Stimulated activated CD4-positive, alpha-beta T cell treated with anti-CD3 and anti-CD28 coated beads, Interleukin-4, amount 100 ng/mL, for 24 hours (primary cell): ENCODE data around the gene RNF20.

Source experiments
- DNase-seq: peaks from one replicate; pipeline ENCODE4 v3.0.0-alpha.2; 2020

RNF20 gene

DNA sequence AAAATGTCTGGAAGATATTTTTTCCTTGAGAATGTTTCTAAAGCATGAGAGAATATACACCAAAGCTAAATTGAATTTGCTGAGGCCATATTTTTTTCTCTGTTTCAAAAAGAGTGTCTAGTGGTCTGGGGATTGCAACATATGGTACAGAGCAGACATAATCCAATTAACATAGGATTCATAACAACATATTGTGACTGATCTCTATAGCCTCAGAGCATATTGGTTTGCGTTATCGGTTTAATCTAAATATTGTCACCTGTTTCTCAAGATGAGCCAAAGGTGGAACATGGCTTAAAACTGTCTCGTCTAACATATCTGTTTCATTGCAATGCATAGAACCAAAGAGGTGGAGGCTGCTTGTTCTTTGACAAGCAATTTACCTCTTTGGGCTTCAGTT lies 57.2 kb downstream of the RNF20 start:
- DNase-seq: no peak

DNA sequence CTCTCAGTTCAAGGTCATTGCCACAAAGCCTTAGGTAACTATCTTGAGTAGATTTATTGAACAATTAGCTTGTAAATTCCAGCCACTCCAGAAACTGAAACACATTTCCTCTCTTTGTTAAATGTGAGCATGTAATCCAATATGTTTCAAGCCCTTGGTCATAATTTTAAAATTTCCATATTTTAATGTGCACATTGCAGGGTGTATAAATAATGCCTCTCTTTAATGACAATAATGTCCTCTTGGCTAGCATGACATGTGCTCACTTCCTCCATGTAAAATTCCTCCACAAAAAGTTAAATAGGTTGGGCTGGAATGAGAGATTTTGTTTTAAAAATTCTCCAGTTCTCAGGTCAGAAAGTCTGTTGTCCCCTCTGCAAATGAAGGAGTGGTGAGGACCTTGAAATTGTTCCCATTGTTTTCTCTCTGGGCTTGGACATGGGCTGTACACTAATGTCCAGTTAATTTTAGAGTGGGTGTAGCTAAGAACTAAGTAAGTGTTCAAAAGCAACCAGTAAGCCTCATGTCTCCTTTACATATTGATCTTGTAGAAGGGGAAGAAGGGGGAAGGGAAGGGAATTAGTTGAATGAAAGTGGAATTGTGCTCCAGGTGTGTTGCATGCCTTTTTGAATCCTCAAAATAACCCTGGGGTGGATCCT lies 58.3 kb downstream of the RNF20 start:
- DNase-seq: no peak

DNA sequence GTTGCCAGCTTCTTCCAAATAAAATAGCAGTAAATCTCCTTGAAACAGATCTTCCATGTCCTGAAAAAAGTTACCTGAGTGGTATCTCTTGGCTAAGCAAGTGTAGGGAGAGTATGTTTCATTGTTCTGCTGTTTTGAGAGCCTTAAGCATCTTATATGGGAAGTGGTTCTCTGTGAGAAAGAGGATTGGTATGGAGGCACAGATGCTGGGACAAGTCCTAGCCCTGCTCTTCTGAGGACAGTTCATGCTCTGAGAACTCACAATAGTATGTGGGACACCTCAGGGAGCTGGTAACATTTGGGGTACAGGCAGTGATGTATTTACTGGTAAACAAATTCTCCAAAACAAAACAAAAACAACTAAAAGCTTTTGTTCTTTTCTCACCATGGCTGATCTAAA lies 59.1 kb downstream of the RNF20 start:
- DNase-seq: no peak

DNA sequence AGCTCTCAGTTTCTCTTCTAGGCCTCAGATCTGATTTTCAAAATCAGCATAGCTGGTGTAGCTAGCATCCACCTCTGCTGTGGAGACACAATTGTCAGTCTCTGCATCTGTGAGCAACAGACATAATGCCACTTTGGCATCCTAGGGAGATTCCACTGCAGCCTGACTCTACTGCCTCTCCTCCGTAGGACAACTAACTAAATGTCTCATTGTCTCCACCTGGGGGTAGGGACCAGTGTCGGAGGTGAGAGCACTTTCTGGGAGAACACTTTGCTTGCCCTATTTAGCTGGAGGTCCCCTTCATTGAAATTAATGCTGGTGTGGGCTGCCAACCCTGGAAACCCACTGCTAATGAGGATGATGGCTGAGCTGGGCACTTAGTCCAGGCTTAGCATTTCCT lies 59.7 kb downstream of the RNF20 start:
- DNase-seq: no peak

DNA sequence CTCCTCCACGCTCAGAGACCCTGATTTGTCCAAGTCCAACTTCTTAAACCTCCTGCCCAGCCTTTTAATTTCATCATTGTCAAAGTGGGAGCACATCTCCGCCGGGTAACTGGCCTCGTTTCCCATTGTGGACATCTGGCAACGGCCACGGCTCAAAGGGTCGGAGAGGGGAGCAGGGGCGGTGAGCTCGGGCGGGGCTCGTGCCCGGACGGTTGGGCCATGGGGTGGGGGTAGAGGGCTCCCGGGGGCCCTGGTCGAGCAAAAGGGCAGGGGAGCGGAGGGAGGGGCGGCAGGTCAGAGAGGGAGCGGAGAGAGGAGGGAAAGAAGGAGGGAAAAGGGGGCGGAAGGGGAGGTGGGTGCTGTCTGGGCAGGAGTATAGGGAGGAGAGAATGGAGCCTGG lies 61.1 kb downstream of the RNF20 start, which contains the start of gene PPP3R2:
PPP3R2 (minus strand) TSS at position 174 of the 400 bp plus-strand sequence; CDS start at position 126, 48 bp downstream.
- DNase-seq: no peak

DNA sequence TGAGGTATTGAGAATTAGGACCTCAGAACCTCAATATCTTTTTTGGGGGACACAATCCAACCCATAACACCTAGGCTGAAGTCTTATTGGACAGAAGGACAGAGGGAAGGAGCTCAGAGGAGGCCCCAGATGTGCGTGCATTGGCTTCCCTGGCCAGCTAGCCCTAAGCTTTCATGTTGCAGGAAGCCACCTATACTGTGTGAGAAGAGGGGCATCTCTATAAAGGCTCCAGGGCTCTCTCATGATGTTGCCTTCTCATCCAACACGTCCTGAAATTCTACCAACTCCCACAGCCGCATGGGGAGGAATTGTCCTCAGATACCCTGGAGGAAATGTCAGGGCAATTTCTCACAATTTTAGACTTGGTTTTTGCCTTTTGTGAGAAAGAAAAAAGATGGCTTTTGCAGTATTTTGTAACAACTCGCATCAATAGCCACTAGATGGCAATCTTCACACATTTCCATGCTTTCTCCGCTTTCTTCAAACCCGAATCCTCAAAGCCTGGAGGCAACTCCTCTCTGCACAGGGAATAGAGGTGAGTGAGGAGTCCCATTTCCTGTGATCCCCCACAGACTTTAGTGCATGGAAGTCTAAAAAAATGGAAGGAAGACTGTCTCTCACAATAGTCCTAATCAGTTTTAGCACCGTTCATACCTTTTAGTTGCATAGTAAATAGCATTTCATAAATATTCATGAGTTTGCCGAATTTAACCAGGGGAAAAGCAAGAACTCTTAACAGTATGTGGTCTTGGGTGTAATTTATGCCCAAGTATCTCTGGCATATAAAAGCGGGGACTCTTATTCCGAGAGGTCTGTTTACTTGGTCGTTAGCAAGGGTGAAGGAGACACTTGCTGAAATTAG lies 68.5 kb downstream of the RNF20 start:
- DNase-seq: no peak

DNA sequence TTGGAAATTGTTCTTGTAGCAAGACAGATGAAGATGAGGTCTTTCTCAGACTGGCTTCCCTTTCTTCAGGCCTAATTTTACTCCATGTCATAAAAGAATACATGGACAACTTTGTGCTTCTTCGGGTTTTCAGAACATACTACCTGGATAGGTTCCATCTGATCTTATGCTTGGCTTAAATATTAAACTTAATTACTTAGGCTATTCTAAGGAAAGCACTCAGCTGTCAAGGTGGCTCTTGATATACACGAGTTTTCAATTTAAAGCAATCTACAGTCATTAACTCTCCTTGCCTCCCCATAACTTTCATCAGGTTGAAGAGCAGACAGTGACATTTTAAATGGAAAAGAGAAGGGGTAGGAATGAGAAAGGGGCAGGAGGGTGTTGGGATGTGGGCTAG lies 70.6 kb downstream of the RNF20 start:
- DNase-seq: no peak

DNA sequence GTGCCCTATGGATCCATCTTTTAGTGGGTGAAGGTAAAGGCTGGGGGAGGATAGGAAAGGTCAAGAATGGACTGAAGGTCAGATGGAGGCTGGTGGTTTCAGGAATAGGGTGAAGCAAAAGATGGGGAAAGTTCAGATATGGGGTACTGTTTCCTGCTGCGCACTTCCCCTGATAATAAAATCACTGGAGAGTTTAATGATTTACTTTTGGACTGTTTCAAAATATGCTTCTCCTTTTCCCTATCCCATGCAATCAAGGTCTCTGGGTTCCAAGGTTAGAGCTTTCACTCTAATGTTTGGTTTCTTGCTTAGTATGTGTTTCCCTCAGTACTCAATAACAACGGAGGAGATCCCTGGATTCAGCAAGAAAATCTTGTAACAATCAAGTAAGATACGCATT lies 71.9 kb downstream of the RNF20 start:
- no peak for DNase-seq
